H9 (cell line): ENCODE measurements around the gene GSK3A. TPM values are rescaled to one million over a fixed set of nuclear protein-coding genes. Genes with fewer than 3 reads are reported as not detected.

Source experiments
- DNase-seq: peaks from one replicate; pipeline ENCODE4 v3.0.0-alpha.2; 2017
- H2AFZ ChIP-seq: one replicate; pipeline ENCODE4 v1.6.1; 2013; ENCODE audit warnings: mild to moderate bottlenecking, low read length, control low read depth, moderate library complexity
- H2AK5ac ChIP-seq: 2 replicates; pipeline ENCODE4 v1.6.1; 2013; ENCODE audit warnings: low read length, control low read depth, mixed read lengths; ENCODE audit not compliant: insufficient read length
- H2BK120ac ChIP-seq: one replicate; pipeline ENCODE4 v1.6.1; 2013; ENCODE audit warnings: low read depth, mild to moderate bottlenecking, low read length, control low read depth, inconsistent platforms; ENCODE audit not compliant: poor library complexity, severe bottlenecking
- H2BK12ac ChIP-seq: 2 replicates; pipeline ENCODE4 v1.6.1; 2013; ENCODE audit warnings: low read length, control low read depth, mixed read lengths, low read depth; ENCODE audit not compliant: insufficient read length
- H2BK15ac ChIP-seq: 2 replicates; pipeline ENCODE4 v1.6.1; 2013; ENCODE audit warnings: low read depth, low read length, control low read depth
- H2BK20ac ChIP-seq: one replicate; pipeline ENCODE4 v1.6.1; 2013; ENCODE audit warnings: low read depth, mild to moderate bottlenecking, low read length, control low read depth, inconsistent platforms; ENCODE audit not compliant: poor library complexity, severe bottlenecking
- H2BK5ac ChIP-seq: 2 replicates; pipeline ENCODE4 v1.6.1; 2013; ENCODE audit warnings: low read length, control low read depth, mixed read lengths; ENCODE audit not compliant: insufficient read length
- H3K14ac ChIP-seq: 2 replicates; pipeline ENCODE4 v1.6.1; 2013; ENCODE audit warnings: low read length, control low read depth; ENCODE audit not compliant: insufficient read depth
- H3K18ac ChIP-seq: 2 replicates; pipeline ENCODE4 v1.6.1; 2013; ENCODE audit warnings: low read depth, mild to moderate bottlenecking, mixed read lengths, low read length, control low read depth; ENCODE audit not compliant: insufficient read length
- H3K23ac ChIP-seq: 2 replicates; pipeline ENCODE4 v1.6.1; 2013; ENCODE audit warnings: low read length, control low read depth, mixed read lengths, low read depth; ENCODE audit not compliant: insufficient read length
- H3K23me2 ChIP-seq: 2 replicates; pipeline ENCODE4 v1.6.1; 2013; ENCODE audit warnings: low read depth, mild to moderate bottlenecking, mixed read lengths, low read length, control low read depth; ENCODE audit not compliant: insufficient read length, poor library complexity, severe bottlenecking
- H3K27ac ChIP-seq: 2 replicates; pipeline ENCODE4 v1.5.1; 2013; ENCODE audit warnings: low read length, control low read depth, mixed read lengths, low read depth; ENCODE audit not compliant: insufficient read length
- H3K27me3 ChIP-seq: 2 replicates; pipeline ENCODE4 v1.6.1; 2013; ENCODE audit warnings: low read length, control low read depth, inconsistent platforms; ENCODE audit not compliant: insufficient read depth
- H3K4ac ChIP-seq: 2 replicates; pipeline ENCODE4 v1.6.1; 2013; ENCODE audit warnings: low read depth, mild to moderate bottlenecking, control low read depth, inconsistent platforms, low read length, moderate library complexity
- H3K4me1 ChIP-seq: 2 replicates; pipeline ENCODE4 v1.6.1; 2013; ENCODE audit warnings: low read length, control low read depth, inconsistent platforms; ENCODE audit not compliant: insufficient read depth
- H3K4me2 ChIP-seq: 2 replicates; pipeline ENCODE4 v1.6.1; 2013; ENCODE audit warnings: low read length, control low read depth, mixed read lengths; ENCODE audit not compliant: insufficient read length, insufficient read depth
- H3K56ac ChIP-seq: 2 replicates; pipeline ENCODE4 v1.6.1; 2013; ENCODE audit warnings: low read depth, mild to moderate bottlenecking, mixed read lengths, low read length, control low read depth; ENCODE audit not compliant: insufficient read length
- H3K79me1 ChIP-seq: 2 replicates; pipeline ENCODE4 v1.6.1; 2013; ENCODE audit warnings: low read depth, mild to moderate bottlenecking, moderate library complexity, low read length, control low read depth, inconsistent platforms; ENCODE audit not compliant: insufficient read depth, poor library complexity, severe bottlenecking
- H3K79me2 ChIP-seq: 2 replicates; pipeline ENCODE4 v1.6.1; 2013; ENCODE audit warnings: low read length, control low read depth, inconsistent platforms; ENCODE audit not compliant: insufficient read depth
- H3K9ac ChIP-seq: 2 replicates; pipeline ENCODE4 v1.6.1; 2013; ENCODE audit warnings: low read length, control low read depth, mixed read lengths; ENCODE audit not compliant: insufficient read length; ENCODE audit errors: extremely low read depth
- H3K9me3 ChIP-seq: one replicate; pipeline ENCODE4 v1.6.1; 2013; ENCODE audit warnings: low read depth, low read length, inconsistent platforms; ENCODE audit not compliant: control insufficient read depth
- H3T11ph ChIP-seq: one replicate; pipeline ENCODE4 v1.6.1; 2013; ENCODE audit warnings: mild to moderate bottlenecking, low read length, control low read depth, inconsistent platforms
- H4K20me1 ChIP-seq: one replicate; pipeline ENCODE4 v1.6.1; 2013; ENCODE audit not compliant: control insufficient read depth, insufficient read length, insufficient read depth
- H4K5ac ChIP-seq: 2 replicates; pipeline ENCODE4 v1.6.1; 2013; ENCODE audit warnings: low read depth, mild to moderate bottlenecking, mixed read lengths, low read length, control low read depth; ENCODE audit not compliant: insufficient read length
- H4K8ac ChIP-seq: replicated peaks from 2 replicates; pipeline ENCODE4 v1.6.1; 2013; ENCODE audit warnings: low read length, control low read depth, mixed read lengths, low read depth; ENCODE audit not compliant: insufficient read length
- H4K91ac ChIP-seq: 2 replicates; pipeline ENCODE4 v1.6.1; 2013; ENCODE audit warnings: low read depth, mild to moderate bottlenecking, moderate library complexity, mixed read lengths, low read length, control low read depth; ENCODE audit not compliant: insufficient read length
- H3K27ac Mint-ChIP-seq, 3 experiments: 2 replicates in 2 of 3; 3 replicates in 1 of 3; pipeline ENCODE4 v1.8.0; 2020 to 2021; ENCODE audit warnings: mixed read lengths in 3 of 3, mild to moderate bottlenecking in 1 of 3, moderate library complexity in 1 of 3
- H3K27me3 Mint-ChIP-seq: 2 replicates; pipeline ENCODE4 v1.8.0; 2021; ENCODE audit warnings: low read depth, mild to moderate bottlenecking, moderate library complexity, mixed read lengths
- H3K36me3 Mint-ChIP-seq, 3 experiments: 2 replicates in 2 of 3; 3 replicates in 1 of 3; pipeline ENCODE4 v1.8.0; 2020 to 2021; ENCODE audit warnings: low read depth in 3 of 3, mixed read lengths in 3 of 3; ENCODE audit not compliant: insufficient read depth in 1 of 3
- H3K4me1 Mint-ChIP-seq, 2 experiments: 2 replicates each; pipeline ENCODE4 v1.8.0; 2020; ENCODE audit warnings: mixed read lengths in 2 of 2
- H3K4me3 Mint-ChIP-seq, 2 experiments: 2 replicates in 1 of 2; 3 replicates in 1 of 2; pipeline ENCODE4 v1.8.0; 2020 to 2021; ENCODE audit warnings: mild to moderate bottlenecking in 2 of 2, mixed read lengths in 2 of 2, moderate library complexity in 1 of 2
- H3K9me3 Mint-ChIP-seq, 2 experiments: 2 replicates in 1 of 2; 3 replicates in 1 of 2; pipeline ENCODE4 v1.8.0; 2020; ENCODE audit warnings: mild to moderate bottlenecking in 2 of 2, mixed read lengths in 2 of 2, moderate library complexity in 1 of 2
- WGBS: extraction: QIAGEN DNeasy Blood & Tissue Kit; methylation state at CpG from one replicate; pipeline ENCODE4 v1.1.7; 2013; ENCODE audit warnings: missing lambda C conversion rate, low lambda C conversion rate, mixed read lengths; ENCODE audit not compliant: insufficient read length; ENCODE audit errors: extremely low coverage; 5-methylcytosine and 5-hydroxymethylcytosine counted together
- total RNA-seq: library from RNA; stranded (reverse); gene quantifications from 2 replicates; pipeline ENCODE4 v1.2.1, GENCODE V29; 2021
- TF ChIP-seq, protein P1 (sequence below): fragments of 200-600 bp; sonication (generic); conservative IDR thresholded peaks from 3 replicates; pipeline ENCODE4 v1.8.0; 2021; ENCODE audit warnings: antibody characterized with exemption, mild to moderate bottlenecking

GSK3A gene
- total RNA-seq, 1 experiment from 2014 or later, result 52.4 TPM

DNA sequence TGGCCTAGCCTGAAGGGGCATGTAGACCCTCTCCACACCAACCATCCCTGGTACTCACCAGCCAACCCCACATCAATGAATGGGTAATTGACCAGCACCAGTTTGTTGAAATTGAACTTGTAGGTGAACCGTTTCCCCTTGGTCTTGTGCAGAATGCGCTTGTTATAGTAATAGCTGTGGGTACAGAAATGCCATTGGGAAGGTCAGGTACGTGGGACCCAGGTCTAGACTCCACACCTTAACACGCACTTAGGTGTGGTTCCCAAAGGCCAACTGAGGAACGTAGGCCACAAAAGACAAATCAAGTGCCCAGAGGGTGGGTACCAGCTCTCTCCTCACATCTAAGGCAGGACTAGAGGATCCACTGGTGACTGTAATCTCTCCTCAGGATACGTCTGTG, 7.4 kb upstream of the GSK3A start:
- no peak overlapping the region for H2AFZ ChIP-seq
- H2AK5ac ChIP-seq, result no peak overlapping the region
- Mint-ChIP-seq H3K27me3 (no peaks in the 10 kb centered on the region; the same call in 1 of the 2 replicates), H3K36me3 (peaks cover 5 to 28% (median 18%) of the 10 kb centered on the region in 3 experiments; a peak in 6 of 7 replicates), H3K4me3 (peak overlapping the region in 1 of 2 experiments; percentile 39; a peak in 2 of 5 replicates), H3K27ac (no peak overlapping the region), H3K4me1 (peaks cover 33 to 47% of the 10 kb centered on the region in 2 experiments), H3K9me3 (no peaks in the 10 kb centered on the region)
- H3K23ac ChIP-seq, result no peak overlapping the region
- H3K9ac ChIP-seq, result no peak overlapping the region
- H2BK5ac ChIP-seq, result no peak overlapping the region
- peaks cover 5% of the 10 kb centered on the region; the same call in 1 of the 2 replicates for H3K79me2 ChIP-seq
- no peak overlapping the region for H4K8ac ChIP-seq
- no peak overlapping the region for H2BK15ac ChIP-seq
- H3K56ac ChIP-seq, result no peak overlapping the region
- TF ChIP-seq, protein P1, sequence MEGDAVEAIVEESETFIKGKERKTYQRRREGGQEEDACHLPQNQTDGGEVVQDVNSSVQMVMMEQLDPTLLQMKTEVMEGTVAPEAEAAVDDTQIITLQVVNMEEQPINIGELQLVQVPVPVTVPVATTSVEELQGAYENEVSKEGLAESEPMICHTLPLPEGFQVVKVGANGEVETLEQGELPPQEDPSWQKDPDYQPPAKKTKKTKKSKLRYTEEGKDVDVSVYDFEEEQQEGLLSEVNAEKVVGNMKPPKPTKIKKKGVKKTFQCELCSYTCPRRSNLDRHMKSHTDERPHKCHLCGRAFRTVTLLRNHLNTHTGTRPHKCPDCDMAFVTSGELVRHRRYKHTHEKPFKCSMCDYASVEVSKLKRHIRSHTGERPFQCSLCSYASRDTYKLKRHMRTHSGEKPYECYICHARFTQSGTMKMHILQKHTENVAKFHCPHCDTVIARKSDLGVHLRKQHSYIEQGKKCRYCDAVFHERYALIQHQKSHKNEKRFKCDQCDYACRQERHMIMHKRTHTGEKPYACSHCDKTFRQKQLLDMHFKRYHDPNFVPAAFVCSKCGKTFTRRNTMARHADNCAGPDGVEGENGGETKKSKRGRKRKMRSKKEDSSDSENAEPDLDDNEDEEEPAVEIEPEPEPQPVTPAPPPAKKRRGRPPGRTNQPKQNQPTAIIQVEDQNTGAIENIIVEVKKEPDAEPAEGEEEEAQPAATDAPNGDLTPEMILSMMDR, result no peak
- no peak overlapping the region for H2BK20ac ChIP-seq
- H4K91ac ChIP-seq, result no peak overlapping the region
- no peak for DNase-seq
- no peak overlapping the region for H3K27ac ChIP-seq
- H4K20me1 ChIP-seq, result no peaks in the 10 kb centered on the region
- H3K23me2 ChIP-seq, result peaks cover 6% of the 10 kb centered on the region
- no peak overlapping the region for H3K14ac ChIP-seq
- WGBS, result no CpG with 5 or more reads among the region's 6 CpGs
- H3K4ac ChIP-seq, result no peak overlapping the region
- no peak overlapping the region for H3K4me2 ChIP-seq
- H3T11ph ChIP-seq, result no peak overlapping the region
- no peak overlapping the region for H3K18ac ChIP-seq
- H3K79me1 ChIP-seq, result no peaks in the 10 kb centered on the region
- no peaks in the 10 kb centered on the region for H3K27me3 ChIP-seq
- H3K4me1 ChIP-seq, result peaks cover 6% of the 10 kb centered on the region; the same call in 1 of the 2 replicates
- H2BK12ac ChIP-seq, result no peak overlapping the region
- no peaks in the 10 kb centered on the region for H3K9me3 ChIP-seq
- no peak overlapping the region for H4K5ac ChIP-seq
- H2BK120ac ChIP-seq, result no peak overlapping the region
